SK-N-MC (cell line): Measurements from ENCODE around the gene VAV1.

Experiments used
- EZH2 ChIP-seq: fragments of 200-600 bp; sonication (generic); IDR thresholded peaks from one replicate; pipeline ENCODE4 v1.6.1; 2017; ENCODE audit warnings: antibody characterized with exemption
- FOXP2 ChIP-seq: optimal IDR thresholded peaks from 2 replicates; pipeline ENCODE3; 2011; ENCODE audit warnings: mild to moderate bottlenecking, moderate library complexity; ENCODE audit not compliant: insufficient read depth; ENCODE audit errors: extremely low read length, control extremely low read depth
- POLR2AphosphoS5 ChIP-seq: IDR thresholded peaks from 2 replicates; pipeline ENCODE4 v1.6.1; 2012; ENCODE audit warnings: mild to moderate bottlenecking, low read depth, low read length, borderline replicate concordance

- TF ChIP-seq EZH2 (no peak), POLR2AphosphoS5 (no peak), FOXP2 (no peak)
Measured at GRCh38 chr19:6866741-6867151, 94.2 kb downstream of the VAV1 start.
